ENCODE measurements around the gene HTT-AS. TPM values are rescaled to one million over a fixed set of nuclear protein-coding genes. Genes with fewer than 3 reads are reported as not detected.

The HTT-AS gene
- total RNA-seq, 1 experiment from 2014 or later: not detected

GRCh38 chr4:3112201-3112600, 37.9 kb upstream of the HTT-AS start:
- H3K27ac Mint-ChIP-seq (ENCODE audit: unreplicated experiment): no peak overlapping the region
- no peak overlapping the region for H3K4me3 Mint-ChIP-seq (ENCODE audit: unreplicated experiment)
- H3K9me3 ChIP-seq: no peaks in the 10 kb centered on the region
- H3K27me3 Mint-ChIP-seq (ENCODE audit: insufficient read depth, unreplicated experiment): no peaks in the 10 kb centered on the region
- no peak overlapping the region for H3K4me3 ChIP-seq (ENCODE audit: low read depth, low read length)
- no peak for DNase-seq
- H3K27me3 ChIP-seq (replicated peaks; ENCODE audit: control insufficient read depth, insufficient read depth, low read length): no peaks in the 10 kb centered on the region
- peaks cover 3% of the 10 kb centered on the region; the same call in 1 of the 2 replicates for H3K36me3 ChIP-seq (ENCODE audit: control insufficient read depth, insufficient read depth, low read length)
- BruUV-seq (replicated peaks): no TSS peak
- POLR2A ChIA-PET: no interaction called here
- TF ChIP-seq CTCF (IDR thresholded peaks at IDR 0.05; ENCODE audit: insufficient read depth in 1 of 2, low read depth in 1 of 2, low read length in 1 of 2, severe bottlenecking in 1 of 2, unreplicated experiment in 1 of 2): no peak
- CTCF ChIA-PET: no interaction called here
- no peaks in the 10 kb centered on the region for H3K4me1 Mint-ChIP-seq (ENCODE audit: low read depth, unreplicated experiment)
- no peaks in the 10 kb centered on the region for H3K9me3 Mint-ChIP-seq (ENCODE audit: unreplicated experiment)
- peaks cover 69% of the 10 kb centered on the region for H3K36me3 Mint-ChIP-seq (ENCODE audit: insufficient read depth, unreplicated experiment)
- intact Hi-C loops (cut with micrococcal nuclease; ENCODE audit: unreplicated experiment): no loop called here
- H3K4me1 ChIP-seq: no peaks in the 10 kb centered on the region

GRCh38 chr4:3111461-3111860, 37.1 kb upstream of the HTT-AS start:
- ChIA-PET POLR2A (no interaction called here), CTCF (no interaction called here)
- Mint-ChIP-seq H3K4me1 (ENCODE audit: low read depth, unreplicated experiment) (peaks cover 3% of the 10 kb centered on the region), H3K9me3 (ENCODE audit: unreplicated experiment) (no peaks in the 10 kb centered on the region), H3K27me3 (ENCODE audit: insufficient read depth, unreplicated experiment) (no peaks in the 10 kb centered on the region), H3K4me3 (ENCODE audit: unreplicated experiment) (no peak overlapping the region), H3K36me3 (ENCODE audit: insufficient read depth, unreplicated experiment) (peaks cover 68% of the 10 kb centered on the region), H3K27ac (ENCODE audit: unreplicated experiment) (no peak overlapping the region)
- H3K4me3 ChIP-seq (ENCODE audit: low read depth, low read length): no peak overlapping the region
- intact Hi-C loops (cut with micrococcal nuclease; ENCODE audit: unreplicated experiment): no loop called here
- no peaks in the 10 kb centered on the region for H3K4me1 ChIP-seq
- no TSS peak for BruUV-seq (replicated peaks)
- H3K36me3 ChIP-seq (ENCODE audit: control insufficient read depth, insufficient read depth, low read length): peaks cover 3% of the 10 kb centered on the region; the same call in 1 of the 2 replicates
- no peak for DNase-seq
- TF ChIP-seq CTCF (IDR thresholded peaks at IDR 0.05; ENCODE audit: insufficient read depth in 1 of 2, low read depth in 1 of 2, low read length in 1 of 2, severe bottlenecking in 1 of 2, unreplicated experiment in 1 of 2): no peak
- no peaks in the 10 kb centered on the region for H3K9me3 ChIP-seq
- no peaks in the 10 kb centered on the region for H3K27me3 ChIP-seq (replicated peaks; ENCODE audit: control insufficient read depth, insufficient read depth, low read length)

- Mint-ChIP-seq H3K27me3 (ENCODE audit: insufficient read depth, unreplicated experiment) (no peaks in the 10 kb centered on the region), H3K36me3 (ENCODE audit: insufficient read depth, unreplicated experiment) (peaks cover 66% of the 10 kb centered on the region), H3K9me3 (ENCODE audit: unreplicated experiment) (no peaks in the 10 kb centered on the region), H3K4me1 (ENCODE audit: low read depth, unreplicated experiment) (peaks cover 6% of the 10 kb centered on the region), H3K4me3 (ENCODE audit: unreplicated experiment) (no peak overlapping the region), H3K27ac (ENCODE audit: unreplicated experiment) (no peak overlapping the region)
- Histone ChIP-seq H3K9me3 (no peaks in the 10 kb centered on the region), H3K36me3 (ENCODE audit: control insufficient read depth, insufficient read depth, low read length) (no peaks in the 10 kb centered on the region; the same call in 1 of the 2 replicates), H3K4me1 (no peaks in the 10 kb centered on the region), H3K27me3 (replicated peaks; ENCODE audit: control insufficient read depth, insufficient read depth, low read length) (no peaks in the 10 kb centered on the region), H3K4me3 (ENCODE audit: low read depth, low read length) (no peak overlapping the region)
- intact Hi-C loops (cut with micrococcal nuclease; ENCODE audit: unreplicated experiment): loop anchor here (5.0 to 10.0 kb wide), 2 partner anchors 61 to 77 kb away; no protein-coding TSS in a partner anchor
- CTCF ChIA-PET: interaction anchor here (0.6 to 1.1 kb wide), 2 partner anchors 15 to 358 kb away, joined by 3 to 5 read pairs; no protein-coding TSS in a partner anchor
- POLR2A ChIA-PET: no interaction called here
- BruUV-seq (replicated peaks): no TSS peak
- no peak for TF ChIP-seq CTCF (IDR thresholded peaks at IDR 0.05; ENCODE audit: insufficient read depth in 1 of 2, low read depth in 1 of 2, low read length in 1 of 2, severe bottlenecking in 1 of 2, unreplicated experiment in 1 of 2)
- no peak for DNase-seq
These were observed 33.9 kb upstream of the HTT-AS start for GRCh38 chr4:3108211-3108610.

Measured in Caco-2 (cell line).